ENCODE data around the gene TRIM29. TPM values are rescaled to one million over a fixed set of nuclear protein-coding genes. Genes with fewer than 3 reads are reported as not detected.

The TRIM29 gene
- total RNA-seq, 1 donor from 2014 or later: 0.11 TPM

DNA sequence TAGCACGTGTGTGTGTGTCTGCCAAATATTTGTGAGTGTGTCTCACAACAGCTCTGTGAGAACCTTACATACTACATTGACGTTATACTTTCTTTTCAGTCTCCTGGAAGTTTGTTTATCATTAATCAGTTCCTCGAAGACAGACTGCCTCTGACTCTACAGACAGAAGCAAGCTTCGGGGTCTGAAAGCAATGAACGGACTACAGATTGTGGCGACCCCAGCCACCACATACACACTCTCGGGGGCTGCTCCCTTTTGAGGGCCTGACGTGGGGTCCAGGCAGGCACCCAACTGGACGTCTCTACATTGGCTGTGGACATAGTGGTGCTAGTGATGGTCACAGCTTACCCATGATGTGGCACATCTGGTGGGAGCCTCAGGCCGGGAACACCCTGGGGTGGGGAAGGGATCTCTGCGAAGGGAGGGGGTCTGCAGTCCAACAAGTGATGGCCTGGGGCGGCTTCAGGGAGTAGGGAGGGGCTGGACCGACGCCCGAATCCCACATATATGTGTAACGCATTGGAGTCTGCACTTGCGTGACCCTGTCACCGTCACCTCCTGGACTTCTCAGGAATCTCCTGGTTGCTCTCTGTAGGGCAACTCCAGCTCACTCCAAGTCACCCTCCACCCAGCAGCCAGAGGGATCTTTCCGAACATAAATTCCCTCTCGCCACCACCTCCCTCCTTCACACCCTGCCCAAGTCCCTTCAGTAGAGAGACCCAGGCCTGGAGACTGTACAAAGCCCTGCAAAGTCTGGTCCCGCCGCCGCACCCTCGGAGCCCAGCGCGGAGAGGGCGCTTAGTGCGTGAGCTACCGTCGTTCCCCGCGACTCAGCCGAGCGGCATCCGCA is 30.4 kb upstream of the TRIM29 start:
- peaks cover 9% of the 10 kb centered on the region for H3K4me1 ChIP-seq

DNA sequence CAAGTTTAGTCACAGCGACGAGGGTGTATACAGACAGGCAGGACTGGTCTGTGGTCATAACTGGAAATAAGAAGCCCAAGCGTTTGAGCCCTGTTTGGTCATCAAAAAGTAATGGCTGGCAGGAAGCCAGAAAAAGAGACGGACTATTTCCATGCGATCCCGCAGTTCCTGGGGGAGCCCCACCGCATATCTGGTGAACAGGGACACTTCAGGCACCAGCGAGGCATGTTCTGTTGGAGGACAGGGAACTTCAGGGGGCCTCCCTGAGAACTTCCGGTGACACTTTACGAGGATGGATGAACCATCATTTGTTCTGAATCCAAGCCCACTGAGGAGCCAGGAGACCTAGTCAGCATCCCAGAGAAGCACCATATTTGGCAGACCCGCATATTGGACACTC is 29.7 kb upstream of the TRIM29 start:
- TF ChIP-seq EZH2phosphoT487 (IDR thresholded peaks at IDR 0.05) (no peak), EZH2 (IDR thresholded peaks at IDR 0.05) (no peak)
- TF ChIP-seq, protein P1, sequence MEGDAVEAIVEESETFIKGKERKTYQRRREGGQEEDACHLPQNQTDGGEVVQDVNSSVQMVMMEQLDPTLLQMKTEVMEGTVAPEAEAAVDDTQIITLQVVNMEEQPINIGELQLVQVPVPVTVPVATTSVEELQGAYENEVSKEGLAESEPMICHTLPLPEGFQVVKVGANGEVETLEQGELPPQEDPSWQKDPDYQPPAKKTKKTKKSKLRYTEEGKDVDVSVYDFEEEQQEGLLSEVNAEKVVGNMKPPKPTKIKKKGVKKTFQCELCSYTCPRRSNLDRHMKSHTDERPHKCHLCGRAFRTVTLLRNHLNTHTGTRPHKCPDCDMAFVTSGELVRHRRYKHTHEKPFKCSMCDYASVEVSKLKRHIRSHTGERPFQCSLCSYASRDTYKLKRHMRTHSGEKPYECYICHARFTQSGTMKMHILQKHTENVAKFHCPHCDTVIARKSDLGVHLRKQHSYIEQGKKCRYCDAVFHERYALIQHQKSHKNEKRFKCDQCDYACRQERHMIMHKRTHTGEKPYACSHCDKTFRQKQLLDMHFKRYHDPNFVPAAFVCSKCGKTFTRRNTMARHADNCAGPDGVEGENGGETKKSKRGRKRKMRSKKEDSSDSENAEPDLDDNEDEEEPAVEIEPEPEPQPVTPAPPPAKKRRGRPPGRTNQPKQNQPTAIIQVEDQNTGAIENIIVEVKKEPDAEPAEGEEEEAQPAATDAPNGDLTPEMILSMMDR (IDR thresholded peaks at IDR 0.05): no peak
- H3K27ac Mint-ChIP-seq: no peak overlapping the region
- H3K9me3 Mint-ChIP-seq: peaks cover 9% of the 10 kb centered on the region
- no peak for DNase-seq (ENCODE audit: low spot score)
- peaks cover 30% of the 10 kb centered on the region for H3K27me3 Mint-ChIP-seq (ENCODE audit: insufficient read depth, low read depth)
- H3K4me2 ChIP-seq: no peak overlapping the region
- H3K9me3 ChIP-seq (ENCODE audit: low read depth): no peaks in the 10 kb centered on the region
- H3K27ac ChIP-seq: no peak overlapping the region
- H3K4me1 ChIP-seq: peaks cover 9% of the 10 kb centered on the region
- H3K4me3 Mint-ChIP-seq: no peak overlapping the region
- H4K20me1 ChIP-seq (ENCODE audit: low read depth): no peaks in the 10 kb centered on the region
- H3K36me3 Mint-ChIP-seq: no peaks in the 10 kb centered on the region
- H3K4me3 ChIP-seq: no peak overlapping the region
- no peaks in the 10 kb centered on the region for H3K36me3 ChIP-seq
- H3F3A ChIP-seq (ENCODE audit: low read depth): no peaks in the 10 kb centered on the region
- H3K27me3 ChIP-seq: peaks cover 86% of the 10 kb centered on the region
- no peaks in the 10 kb centered on the region for H3K79me2 ChIP-seq (ENCODE audit: low read depth)
- H3K9ac ChIP-seq: no peak overlapping the region
- H2AFZ ChIP-seq (replicated peaks): no peak overlapping the region
- peaks cover 15% of the 10 kb centered on the region for H3K4me1 Mint-ChIP-seq

More for the DNA sequence above, 30.4 kb upstream of the TRIM29 start:
- no peaks in the 10 kb centered on the region for H3K36me3 Mint-ChIP-seq
- H3K9me3 Mint-ChIP-seq: peaks cover 7% of the 10 kb centered on the region
- no peaks in the 10 kb centered on the region for H3F3A ChIP-seq (ENCODE audit: low read depth)
- H2AFZ ChIP-seq (replicated peaks): peak overlapping the region; percentile 98
- no peaks in the 10 kb centered on the region for H4K20me1 ChIP-seq (ENCODE audit: low read depth)
- no peak for DNase-seq (ENCODE audit: low spot score)
- no peaks in the 10 kb centered on the region for H3K9me3 ChIP-seq (ENCODE audit: low read depth)
- peak overlapping the region; percentile 88 for H3K27ac Mint-ChIP-seq
- TF ChIP-seq, protein P1 (IDR thresholded peaks at IDR 0.05): no peak
- no peak for TF ChIP-seq EZH2phosphoT487 (IDR thresholded peaks at IDR 0.05)
- TF ChIP-seq EZH2 (IDR thresholded peaks at IDR 0.05): no peak
- peak overlapping the region; percentile 55 for H3K4me3 ChIP-seq
- H3K4me1 Mint-ChIP-seq: peaks cover 22% of the 10 kb centered on the region
- H3K4me3 Mint-ChIP-seq: peak overlapping the region; percentile 83
- no peak overlapping the region for H3K9ac ChIP-seq
- no peaks in the 10 kb centered on the region for H3K79me2 ChIP-seq (ENCODE audit: low read depth)
- H3K36me3 ChIP-seq: no peaks in the 10 kb centered on the region
- H3K27me3 Mint-ChIP-seq (ENCODE audit: insufficient read depth, low read depth): peaks cover 32% of the 10 kb centered on the region
- peak overlapping the region; percentile 89 for H3K4me2 ChIP-seq
- peaks cover 92% of the 10 kb centered on the region for H3K27me3 ChIP-seq
- H3K27ac ChIP-seq: no peak overlapping the region

DNA sequence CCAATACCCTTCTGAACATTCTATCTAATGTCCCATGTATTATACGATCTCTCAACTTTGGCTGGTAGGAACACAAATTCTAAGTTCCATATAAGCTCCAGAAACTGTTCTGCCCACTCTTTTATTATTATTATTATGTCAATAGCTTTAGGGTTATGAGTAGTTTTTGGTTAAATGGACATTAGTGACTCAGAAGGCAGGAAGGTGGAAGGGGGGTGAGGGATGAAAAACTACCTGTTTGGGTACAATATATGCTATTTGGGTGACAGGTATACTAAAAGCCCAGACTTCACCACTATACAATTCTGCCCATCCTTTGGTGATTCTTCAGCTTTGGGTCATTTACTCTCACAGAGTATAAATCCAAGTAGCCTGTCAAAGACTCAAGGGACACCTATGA is 22.5 kb upstream of the TRIM29 start:
- no peak overlapping the region for H2AFZ ChIP-seq (replicated peaks)
- peaks cover 26% of the 10 kb centered on the region for H3K27me3 ChIP-seq
- H3K79me2 ChIP-seq (ENCODE audit: low read depth): no peaks in the 10 kb centered on the region
- H3K4me1 Mint-ChIP-seq: no peaks in the 10 kb centered on the region
- no peak for DNase-seq (ENCODE audit: low spot score)
- TF ChIP-seq, protein P1 (IDR thresholded peaks at IDR 0.05): no peak
- no peak for TF ChIP-seq EZH2phosphoT487 (IDR thresholded peaks at IDR 0.05)
- TF ChIP-seq EZH2 (IDR thresholded peaks at IDR 0.05): no peak
- H3K27me3 Mint-ChIP-seq (ENCODE audit: insufficient read depth, low read depth): peaks cover 4% of the 10 kb centered on the region
- H3K36me3 Mint-ChIP-seq: no peaks in the 10 kb centered on the region
- H3K4me2 ChIP-seq: no peak overlapping the region
- H3K9ac ChIP-seq: no peak overlapping the region
- H3K27ac Mint-ChIP-seq: no peak overlapping the region
- H3K4me3 Mint-ChIP-seq: no peak overlapping the region
- H3F3A ChIP-seq (ENCODE audit: low read depth): no peaks in the 10 kb centered on the region
- no peaks in the 10 kb centered on the region for H4K20me1 ChIP-seq (ENCODE audit: low read depth)
- no peak overlapping the region for H3K4me3 ChIP-seq
- no peaks in the 10 kb centered on the region for H3K4me1 ChIP-seq
- peaks cover 14% of the 10 kb centered on the region for H3K9me3 Mint-ChIP-seq
- H3K27ac ChIP-seq: no peak overlapping the region
- H3K9me3 ChIP-seq (ENCODE audit: low read depth): no peaks in the 10 kb centered on the region
- no peaks in the 10 kb centered on the region for H3K36me3 ChIP-seq

Data from neural progenitor cell (in vitro differentiated cells).